ENCODE measurements around the gene ARHGEF10L.

GRCh38 chr1:17671741-17672140 is 132.2 kb downstream of the ARHGEF10L start:
- TF ChIP-seq CTCF (IDR thresholded peaks at IDR 0.05) (no peak), POLR2AphosphoS5 (IDR thresholded peaks at IDR 0.05) (no peak)

All from prostate gland (tissue), 2 donors.